Left ventricle myocardium inferior (tissue), 1 donor: ENCODE results near the gene CHI3L1. TPM values are rescaled to one million over a fixed set of nuclear protein-coding genes. Genes with fewer than 3 reads are reported as not detected.

ENCODE experiments used
- DNase-seq: peaks from one replicate; pipeline ENCODE4 v3.0.0-alpha.2; 2020
- H3K27ac ChIP-seq: fragments of 200-600 bp; replicated peaks from 2 replicates; pipeline ENCODE4 v1.8.0; 2021
- H3K27me3 ChIP-seq: fragments of 200-600 bp; 2 replicates; pipeline ENCODE4 v1.8.0; 2021; ENCODE audit warnings: low read depth
- H3K36me3 ChIP-seq: fragments of 200-600 bp; 2 replicates; pipeline ENCODE4 v1.8.0; 2021
- H3K4me1 ChIP-seq: fragments of 200-600 bp; 2 replicates; pipeline ENCODE4 v1.8.0; 2021
- H3K4me3 ChIP-seq: fragments of 200-600 bp; 2 replicates; pipeline ENCODE4 v1.8.0; 2021; ENCODE audit warnings: mild to moderate bottlenecking, moderate library complexity
- H3K9me3 ChIP-seq: fragments of 200-600 bp; replicated peaks from 2 replicates; pipeline ENCODE4 v1.8.0; 2021
- intact Hi-C: fragments of 100-400 bp; cut with micrococcal nuclease; formaldehyde crosslinking; loops from one replicate; pipeline ENCODE4 v1.11.0; 2022
- total RNA-seq: library from RNA; stranded (reverse); fragmentation: NEBNext Ultra II Directional; extraction: Animal tissue kit (Norgen Biotek cat#: 25700); gene quantifications from one replicate; pipeline ENCODE4 v1.2.1, GENCODE V29; 2021
- TF ChIP-seq, protein P1 (sequence below): fragments of 200-600 bp; IDR thresholded peaks from 2 replicates; pipeline ENCODE4 v1.8.0; 2021; ENCODE audit warnings: antibody characterized with exemption, mild to moderate bottlenecking, borderline replicate concordance
- donor health status: DM: no; HTN: yes; CAD: no; lungs with severe emphysema.

Gene CHI3L1
- total RNA-seq, 1 donor from 2014 or later, result not detected

DNA sequence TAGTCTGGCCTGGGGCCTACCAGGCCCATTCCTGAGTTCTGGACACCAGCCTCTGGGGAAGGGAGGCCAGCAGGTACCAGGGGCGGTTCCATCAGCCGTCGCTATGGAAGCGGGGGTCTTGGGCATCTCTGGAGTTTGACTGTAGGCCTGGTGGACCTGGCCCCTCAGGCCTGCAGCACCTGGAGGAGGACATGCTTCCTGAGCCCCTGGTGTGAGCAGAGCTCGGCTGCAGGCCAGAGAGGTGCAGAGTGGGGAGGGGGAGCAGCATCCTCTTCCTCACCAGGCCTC lies 18.6 kb downstream of the CHI3L1 start:
- Histone ChIP-seq H3K9me3 (no peaks in the 10 kb centered on the region), H3K4me3 (no peak overlapping the region), H3K4me1 (no peaks in the 10 kb centered on the region), H3K27me3 (no peaks in the 10 kb centered on the region), H3K36me3 (peaks cover 3% of the 10 kb centered on the region), H3K27ac (no peak overlapping the region)
- intact Hi-C loops, result no loop called here
- TF ChIP-seq, protein P1, sequence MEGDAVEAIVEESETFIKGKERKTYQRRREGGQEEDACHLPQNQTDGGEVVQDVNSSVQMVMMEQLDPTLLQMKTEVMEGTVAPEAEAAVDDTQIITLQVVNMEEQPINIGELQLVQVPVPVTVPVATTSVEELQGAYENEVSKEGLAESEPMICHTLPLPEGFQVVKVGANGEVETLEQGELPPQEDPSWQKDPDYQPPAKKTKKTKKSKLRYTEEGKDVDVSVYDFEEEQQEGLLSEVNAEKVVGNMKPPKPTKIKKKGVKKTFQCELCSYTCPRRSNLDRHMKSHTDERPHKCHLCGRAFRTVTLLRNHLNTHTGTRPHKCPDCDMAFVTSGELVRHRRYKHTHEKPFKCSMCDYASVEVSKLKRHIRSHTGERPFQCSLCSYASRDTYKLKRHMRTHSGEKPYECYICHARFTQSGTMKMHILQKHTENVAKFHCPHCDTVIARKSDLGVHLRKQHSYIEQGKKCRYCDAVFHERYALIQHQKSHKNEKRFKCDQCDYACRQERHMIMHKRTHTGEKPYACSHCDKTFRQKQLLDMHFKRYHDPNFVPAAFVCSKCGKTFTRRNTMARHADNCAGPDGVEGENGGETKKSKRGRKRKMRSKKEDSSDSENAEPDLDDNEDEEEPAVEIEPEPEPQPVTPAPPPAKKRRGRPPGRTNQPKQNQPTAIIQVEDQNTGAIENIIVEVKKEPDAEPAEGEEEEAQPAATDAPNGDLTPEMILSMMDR, result no peak
- DNase-seq, result no peak

DNA sequence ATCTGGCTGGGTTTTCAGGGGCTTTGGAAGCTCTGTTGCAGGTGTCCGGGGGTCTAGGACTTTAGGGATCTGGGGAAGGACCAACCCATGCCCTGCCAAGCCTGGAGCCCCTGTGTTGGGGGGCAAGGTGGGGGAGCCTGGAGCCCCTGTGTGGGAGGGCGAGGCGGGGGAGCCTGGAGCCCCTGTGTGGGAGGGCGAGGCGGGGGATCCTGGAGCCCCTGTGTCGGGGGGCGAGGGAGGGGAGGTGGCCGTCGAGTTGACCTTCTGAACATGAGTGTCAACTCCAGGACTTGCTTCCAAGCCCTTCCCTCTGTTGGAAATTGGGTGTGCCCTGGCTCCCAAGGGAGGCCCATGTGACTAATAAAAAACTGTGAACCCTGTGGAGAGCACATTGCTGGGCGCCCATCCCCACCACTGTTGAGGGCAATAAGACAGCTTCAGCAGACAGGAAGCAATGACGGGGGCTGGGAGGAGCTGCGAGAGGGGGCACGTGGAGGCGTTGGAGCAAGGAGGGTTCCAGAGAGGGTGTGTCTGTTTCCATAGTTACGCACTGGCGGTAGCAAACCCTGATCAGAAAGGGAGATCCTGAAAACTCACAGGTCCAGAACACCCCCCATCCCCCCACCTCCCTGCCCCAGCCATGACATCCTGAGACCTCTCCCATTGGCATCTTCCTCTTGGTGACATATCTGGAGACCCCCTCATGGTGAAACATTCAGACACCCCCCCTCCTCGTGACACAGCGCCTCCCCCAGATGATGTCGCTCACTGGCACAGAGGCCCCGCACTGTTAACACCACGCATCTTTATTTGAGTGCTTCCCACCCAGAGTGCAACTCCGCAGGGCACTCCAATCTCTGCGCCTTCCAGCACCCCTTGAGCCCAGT lies 19.2 kb downstream of the CHI3L1 start:
- Histone ChIP-seq H3K9me3 (no peaks in the 10 kb centered on the region), H3K27me3 (no peaks in the 10 kb centered on the region), H3K4me1 (no peaks in the 10 kb centered on the region), H3K27ac (no peak overlapping the region), H3K4me3 (no peak overlapping the region), H3K36me3 (peaks cover 3% of the 10 kb centered on the region)
- TF ChIP-seq, protein P1, result no peak
- intact Hi-C loops, result no loop called here
- DNase-seq, result no peak

DNA sequence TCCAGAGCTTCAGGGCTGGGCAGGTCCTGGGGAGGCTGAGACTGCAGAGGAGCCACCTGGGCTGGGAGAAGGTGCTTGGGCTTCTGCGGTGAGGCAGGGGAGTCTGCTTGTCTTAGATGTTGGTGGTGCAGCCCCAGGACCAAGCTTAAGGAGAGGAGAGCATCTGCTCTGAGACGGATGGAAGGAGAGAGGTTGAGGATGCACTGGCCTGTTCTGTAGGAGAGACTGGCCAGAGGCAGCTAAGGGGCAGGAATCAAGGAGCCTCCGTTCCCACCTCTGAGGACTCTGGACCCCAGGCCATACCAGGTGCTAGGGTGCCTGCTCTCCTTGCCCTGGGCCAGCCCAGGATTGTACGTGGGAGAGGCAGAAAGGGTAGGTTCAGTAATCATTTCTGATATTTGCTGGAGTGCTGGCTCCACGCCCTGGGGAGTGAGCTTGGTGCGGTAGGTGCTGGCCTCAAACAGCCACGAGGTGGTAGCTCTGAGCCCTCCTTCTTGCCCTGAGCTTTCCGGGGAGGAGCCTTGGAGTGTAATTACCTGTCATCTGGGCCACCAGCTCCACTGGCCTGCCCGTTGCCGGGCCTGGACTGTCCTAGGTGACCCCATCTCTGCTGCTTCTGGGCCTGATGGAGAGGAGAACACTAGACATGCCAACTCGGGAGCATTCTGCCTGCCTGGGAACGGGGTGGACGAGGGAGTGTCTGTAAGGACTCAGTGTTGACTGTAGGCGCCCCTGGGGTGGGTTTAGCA lies 20.1 kb downstream of the CHI3L1 start:
- Histone ChIP-seq H3K27me3 (no peaks in the 10 kb centered on the region), H3K36me3 (peaks cover 3% of the 10 kb centered on the region), H3K4me1 (no peaks in the 10 kb centered on the region), H3K27ac (no peak overlapping the region), H3K9me3 (no peaks in the 10 kb centered on the region), H3K4me3 (no peak overlapping the region)
- TF ChIP-seq, protein P1, result no peak
- intact Hi-C loops, result no loop called here
- DNase-seq, result no peak

DNA sequence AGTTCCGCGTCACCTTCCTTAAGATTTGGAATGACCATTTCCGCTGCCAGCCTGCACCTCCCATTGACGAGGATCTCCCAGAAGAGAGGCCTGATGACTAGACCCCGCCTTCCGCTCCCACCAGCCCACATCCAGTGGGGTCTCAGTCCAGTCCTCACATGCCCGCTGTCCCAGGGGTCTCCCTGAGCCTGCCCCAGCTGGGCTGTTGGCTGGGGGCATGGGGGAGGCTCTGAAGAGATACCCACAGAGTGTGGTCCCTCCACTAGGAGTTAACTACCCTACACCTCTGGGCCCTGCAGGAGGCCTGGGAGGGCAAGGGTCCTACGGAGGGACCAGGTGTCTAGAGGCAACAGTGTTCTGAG lies 20.7 kb downstream of the CHI3L1 start:
- intact Hi-C loops, result no loop called here
- DNase-seq, result no peak
- H3K9me3 ChIP-seq, result no peaks in the 10 kb centered on the region
- no peaks in the 10 kb centered on the region for H3K27me3 ChIP-seq
- H3K27ac ChIP-seq, result no peak overlapping the region
- H3K36me3 ChIP-seq, result peaks cover 3% of the 10 kb centered on the region
- no peaks in the 10 kb centered on the region for H3K4me1 ChIP-seq
- no peak overlapping the region for H3K4me3 ChIP-seq
- TF ChIP-seq, protein P1, result no peak

DNA sequence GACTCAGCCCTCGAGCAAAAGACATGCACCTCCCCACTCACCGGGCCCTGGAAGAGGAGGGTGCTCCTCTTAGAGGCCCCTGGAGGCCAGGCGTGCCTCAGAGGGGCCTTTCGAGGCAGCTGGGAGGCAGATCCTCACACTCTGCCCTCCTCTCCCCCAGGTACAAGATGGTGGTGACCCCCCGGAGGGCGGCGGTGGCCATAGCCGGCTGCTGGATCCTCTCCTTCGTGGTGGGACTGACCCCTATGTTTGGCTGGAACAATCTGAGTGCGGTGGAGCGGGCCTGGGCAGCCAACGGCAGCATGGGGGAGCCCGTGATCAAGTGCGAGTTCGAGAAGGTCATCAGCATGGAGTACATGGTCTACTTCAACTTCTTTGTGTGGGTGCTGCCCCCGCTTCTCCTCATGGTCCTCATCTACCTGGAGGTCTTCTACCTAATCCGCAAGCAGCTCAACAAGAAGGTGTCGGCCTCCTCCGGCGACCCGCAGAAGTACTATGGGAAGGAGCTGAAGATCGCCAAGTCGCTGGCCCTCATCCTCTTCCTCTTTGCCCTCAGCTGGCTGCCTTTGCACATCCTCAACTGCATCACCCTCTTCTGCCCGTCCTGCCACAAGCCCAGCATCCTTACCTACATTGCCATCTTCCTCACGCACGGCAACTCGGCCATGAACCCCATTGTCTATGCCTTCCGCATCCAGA lies 21.3 kb downstream of the CHI3L1 start:
- Histone ChIP-seq H3K27me3 (no peaks in the 10 kb centered on the region), H3K36me3 (peaks cover 3% of the 10 kb centered on the region), H3K4me1 (no peaks in the 10 kb centered on the region), H3K27ac (no peak overlapping the region), H3K9me3 (no peaks in the 10 kb centered on the region), H3K4me3 (no peak overlapping the region)
- TF ChIP-seq, protein P1, result no peak
- no peak for DNase-seq
- intact Hi-C loops, result no loop called here
